ENCODE measurements around the gene HOPX. TPM values are rescaled to one million over a fixed set of nuclear protein-coding genes. Genes with fewer than 3 reads are reported as not detected.
A peak's percentile ranks its signal among the peaks of the same experiment; 100 is the strongest.

Gene HOPX
- total and polyA plus RNA-seq, 4 experiments from 2014 or later, result 16.9 to 163 (median 73.6) TPM

GRCh38 chr4:56651056-56651350 is 30.1 kb downstream of the HOPX start:
- Mint-ChIP-seq H3K27me3 (peaks cover 0 to 4% of the 10 kb centered on the region in 2 donors), H3K4me1 (peaks cover 40 to 59% (median 56%) of the 10 kb centered on the region in 4 donors), H3K36me3 (peaks cover 7 to 11% of the 10 kb centered on the region in 2 donors), H3K27ac (peak overlapping the region in 4 of 7 donors; percentile 21 to 85 (median 68)), H3K4me3 (no peak overlapping the region), H3K9me3 (peaks cover under 1 to 10% (median 5%) of the 10 kb centered on the region in 8 donors)
- intact Hi-C loops (cut with micrococcal nuclease), result loop anchor here (10.0 kb wide), 1 partner anchor 76 kb away; no protein-coding TSS in a partner anchor
- no peaks in the 10 kb centered on the region for H3K36me3 ChIP-seq (ENCODE audit: insufficient read depth, low read length)
- no peaks in the 10 kb centered on the region for H3K9me3 ChIP-seq (ENCODE audit: control insufficient read depth in 1 of 2, low read length in 2 of 2)
- ChIA-PET CTCF (ENCODE audit: partially characterized antibody) (interaction anchor here (1.3 kb wide), 2 partner anchors 18 to 104 kb away, joined by 3 read pairs; no protein-coding TSS in a partner anchor), POLR2A (ENCODE audit: partially characterized antibody) (interaction anchor here (0.9 to 1.7 kb wide), 4 partner anchors 11 to 328 kb away, joined by 3 to 4 read pairs (median 3); partner anchors contain the start of gene POLR2B)
- no peak overlapping the region for H3K27ac ChIP-seq (ENCODE audit: low read depth, low read length)
- DNase-seq, result no peak
- peaks cover 52% of the 10 kb centered on the region for H3K4me1 ChIP-seq (ENCODE audit: insufficient read depth, low read length)
- H3K4me3 ChIP-seq (ENCODE audit: low read length in 2 of 2), result no peak overlapping the region
- no peaks in the 10 kb centered on the region for H3K27me3 ChIP-seq (ENCODE audit: insufficient read depth, low read length)

GRCh38 chr4:56650262-56651055 is 30.6 kb downstream of the HOPX start:
- H3K27ac Mint-ChIP-seq, result peak overlapping the region; percentile 54 to 91 (median 80)
- H3K27ac ChIP-seq (ENCODE audit: low read depth, low read length), result no peak overlapping the region
- ChIA-PET POLR2A (ENCODE audit: partially characterized antibody) (interaction anchor here (0.9 to 1.7 kb wide), 4 partner anchors 11 to 328 kb away, joined by 3 to 4 read pairs (median 3); partner anchors contain the start of gene POLR2B), CTCF (ENCODE audit: partially characterized antibody) (interaction anchor here (1.3 kb wide), 2 partner anchors 18 to 105 kb away, joined by 3 read pairs; no protein-coding TSS in a partner anchor)
- peaks cover 41 to 58% (median 56%) of the 10 kb centered on the region in 4 donors for H3K4me1 Mint-ChIP-seq
- peaks cover 7 to 11% of the 10 kb centered on the region in 2 donors for H3K36me3 Mint-ChIP-seq
- peaks cover 2 to 12% (median 7%) of the 10 kb centered on the region in 8 donors for H3K9me3 Mint-ChIP-seq
- peaks cover 0 to 4% of the 10 kb centered on the region in 2 donors for H3K27me3 Mint-ChIP-seq
- H3K4me3 Mint-ChIP-seq, result peak overlapping the region in 4 of 8 donors; percentile 3 to 84 (median 10)
- H3K4me1 ChIP-seq (ENCODE audit: insufficient read depth, low read length), result peaks cover 52% of the 10 kb centered on the region
- H3K4me3 ChIP-seq (ENCODE audit: low read length in 2 of 2), result no peak overlapping the region
- intact Hi-C loops (cut with micrococcal nuclease), result loop anchor here (10.0 kb wide), 1 partner anchor 76 kb away; no protein-coding TSS in a partner anchor
- H3K36me3 ChIP-seq (ENCODE audit: insufficient read depth, low read length), result no peaks in the 10 kb centered on the region
- no peaks in the 10 kb centered on the region for H3K9me3 ChIP-seq (ENCODE audit: control insufficient read depth in 1 of 2, low read length in 2 of 2)
- no peaks in the 10 kb centered on the region for H3K27me3 ChIP-seq (ENCODE audit: insufficient read depth, low read length)
- DNase-seq, result no peak

- Mint-ChIP-seq H3K27ac (peak overlapping the region; percentile 61 to 91 (median 82)), H3K4me3 (peak overlapping the region in 6 of 8 donors; percentile 14 to 84 (median 42)), H3K9me3 (peaks cover 2 to 12% (median 7%) of the 10 kb centered on the region in 8 donors), H3K27me3 (no peaks in the 10 kb centered on the region), H3K36me3 (peaks cover 4 to 11% of the 10 kb centered on the region in 2 donors), H3K4me1 (peaks cover 34 to 51% (median 48%) of the 10 kb centered on the region in 4 donors)
- Histone ChIP-seq H3K27ac (ENCODE audit: low read depth, low read length) (no peak overlapping the region), H3K27me3 (ENCODE audit: insufficient read depth, low read length) (no peaks in the 10 kb centered on the region), H3K36me3 (ENCODE audit: insufficient read depth, low read length) (no peaks in the 10 kb centered on the region), H3K9me3 (ENCODE audit: control insufficient read depth in 1 of 2, low read length in 2 of 2) (no peaks in the 10 kb centered on the region), H3K4me1 (ENCODE audit: insufficient read depth, low read length) (peaks cover 44% of the 10 kb centered on the region), H3K4me3 (ENCODE audit: low read length in 2 of 2) (no peak overlapping the region)
- POLR2A ChIA-PET (ENCODE audit: partially characterized antibody), result interaction anchor here (1.4 to 1.7 kb wide), 2 partner anchors 74 to 259 kb away, joined by 3 to 4 read pairs; no protein-coding TSS in a partner anchor
- CTCF ChIA-PET (ENCODE audit: partially characterized antibody), result interaction anchor here (1.3 kb wide), 1 partner anchor 106 kb away, joined by 3 read pairs; no protein-coding TSS in a partner anchor
- intact Hi-C loops (cut with micrococcal nuclease), result loop anchor here (10.0 kb wide), 1 partner anchor 75 kb away; no protein-coding TSS in a partner anchor
- DNase-seq, result no peak
Measured at GRCh38 chr4:56649445-56650261, 31.4 kb downstream of the HOPX start.

GRCh38 chr4:56648824-56649151 is 32.3 kb downstream of the HOPX start:
- peaks cover 25 to 42% (median 40%) of the 10 kb centered on the region in 4 donors for H3K4me1 Mint-ChIP-seq
- Histone ChIP-seq H3K4me1 (ENCODE audit: insufficient read depth, low read length) (peaks cover 35% of the 10 kb centered on the region), H3K27ac (ENCODE audit: low read depth, low read length) (no peak overlapping the region), H3K4me3 (ENCODE audit: low read length in 2 of 2) (no peak overlapping the region), H3K27me3 (ENCODE audit: insufficient read depth, low read length) (no peaks in the 10 kb centered on the region), H3K36me3 (ENCODE audit: insufficient read depth, low read length) (no peaks in the 10 kb centered on the region), H3K9me3 (ENCODE audit: control insufficient read depth in 1 of 2, low read length in 2 of 2) (no peaks in the 10 kb centered on the region)
- peaks cover 4 to 11% of the 10 kb centered on the region in 2 donors for H3K36me3 Mint-ChIP-seq
- peak overlapping the region in 6 of 7 donors; percentile 7 to 88 (median 36) for H3K27ac Mint-ChIP-seq
- peaks cover 2 to 12% (median 7%) of the 10 kb centered on the region in 8 donors for H3K9me3 Mint-ChIP-seq
- ChIA-PET POLR2A (ENCODE audit: partially characterized antibody) (interaction anchor here (1.6 kb wide), 1 partner anchor 21 kb away, joined by 3 read pairs; no protein-coding TSS in a partner anchor), CTCF (ENCODE audit: partially characterized antibody) (no interaction called here)
- no peak for DNase-seq
- intact Hi-C loops (cut with micrococcal nuclease), result no loop called here
- no peak overlapping the region for H3K4me3 Mint-ChIP-seq
- peaks cover 0 to 2% of the 10 kb centered on the region in 2 donors for H3K27me3 Mint-ChIP-seq

GRCh38 chr4:56648021-56648823 is 32.9 kb downstream of the HOPX start:
- Histone ChIP-seq H3K9me3 (ENCODE audit: control insufficient read depth in 1 of 2, low read length in 2 of 2) (no peaks in the 10 kb centered on the region), H3K36me3 (ENCODE audit: insufficient read depth, low read length) (no peaks in the 10 kb centered on the region), H3K4me3 (ENCODE audit: low read length in 2 of 2) (no peak overlapping the region), H3K4me1 (ENCODE audit: insufficient read depth, low read length) (peaks cover 29% of the 10 kb centered on the region), H3K27ac (ENCODE audit: low read depth, low read length) (no peak overlapping the region), H3K27me3 (ENCODE audit: insufficient read depth, low read length) (no peaks in the 10 kb centered on the region)
- H3K27me3 Mint-ChIP-seq, result peaks cover 0 to 2% of the 10 kb centered on the region in 2 donors
- peak overlapping the region in 1 of 8 donors; percentile 13 for H3K4me3 Mint-ChIP-seq
- no peak for DNase-seq
- intact Hi-C loops (cut with micrococcal nuclease), result no loop called here
- H3K27ac Mint-ChIP-seq, result peak overlapping the region in 4 of 7 donors; percentile 22 to 80 (median 45)
- peaks cover 20 to 36% (median 34%) of the 10 kb centered on the region in 4 donors for H3K4me1 Mint-ChIP-seq
- peaks cover 2 to 12% (median 7%) of the 10 kb centered on the region in 8 donors for H3K9me3 Mint-ChIP-seq
- ChIA-PET CTCF (ENCODE audit: partially characterized antibody) (interaction anchor here (1.3 kb wide), 1 partner anchor 10 kb away, joined by 3 read pairs; no protein-coding TSS in a partner anchor), POLR2A (ENCODE audit: partially characterized antibody) (interaction anchor here (1.6 kb wide), 1 partner anchor 21 kb away, joined by 3 read pairs; no protein-coding TSS in a partner anchor)
- H3K36me3 Mint-ChIP-seq, result peaks cover 2 to 11% of the 10 kb centered on the region in 2 donors

GRCh38 chr4:56646341-56646740 is 34.8 kb downstream of the HOPX start:
- peaks cover 2 to 11% of the 10 kb centered on the region in 2 donors for H3K36me3 Mint-ChIP-seq
- no peak overlapping the region for H3K27ac Mint-ChIP-seq
- H3K27me3 Mint-ChIP-seq, result peaks cover 0 to 2% of the 10 kb centered on the region in 2 donors
- peaks cover 17% of the 10 kb centered on the region for H3K4me1 ChIP-seq (ENCODE audit: insufficient read depth, low read length)
- ChIA-PET CTCF (ENCODE audit: partially characterized antibody) (no interaction called here), POLR2A (ENCODE audit: partially characterized antibody) (interaction anchor here (0.8 kb wide), 1 partner anchor 12 kb away, joined by 3 read pairs; no protein-coding TSS in a partner anchor)
- no peaks in the 10 kb centered on the region for H3K36me3 ChIP-seq (ENCODE audit: insufficient read depth, low read length)
- no peak overlapping the region for H3K27ac ChIP-seq (ENCODE audit: low read depth, low read length)
- H3K9me3 ChIP-seq (ENCODE audit: control insufficient read depth in 1 of 2, low read length in 2 of 2), result no peaks in the 10 kb centered on the region
- no peak overlapping the region for H3K4me3 ChIP-seq (ENCODE audit: low read length in 2 of 2)
- H3K27me3 ChIP-seq (ENCODE audit: insufficient read depth, low read length), result no peaks in the 10 kb centered on the region
- H3K4me3 Mint-ChIP-seq, result no peak overlapping the region
- peaks cover 2 to 12% (median 7%) of the 10 kb centered on the region in 8 donors for H3K9me3 Mint-ChIP-seq
- no peak for DNase-seq
- H3K4me1 Mint-ChIP-seq, result peaks cover 14 to 20% (median 20%) of the 10 kb centered on the region in 4 donors
- intact Hi-C loops (cut with micrococcal nuclease), result no loop called here
